Activated gamma-delta T cell treated with Interleukin-2 at 50 U/mL for 16 hours (primary cell): ENCODE data around the gene NACC2.
A peak's percentile ranks its signal among the peaks of the same experiment; 100 is the strongest.

Experiments
- DNase-seq: peaks from one replicate; pipeline ENCODE4 v3.0.0-alpha.2; 2020

NACC2 gene, protein sequence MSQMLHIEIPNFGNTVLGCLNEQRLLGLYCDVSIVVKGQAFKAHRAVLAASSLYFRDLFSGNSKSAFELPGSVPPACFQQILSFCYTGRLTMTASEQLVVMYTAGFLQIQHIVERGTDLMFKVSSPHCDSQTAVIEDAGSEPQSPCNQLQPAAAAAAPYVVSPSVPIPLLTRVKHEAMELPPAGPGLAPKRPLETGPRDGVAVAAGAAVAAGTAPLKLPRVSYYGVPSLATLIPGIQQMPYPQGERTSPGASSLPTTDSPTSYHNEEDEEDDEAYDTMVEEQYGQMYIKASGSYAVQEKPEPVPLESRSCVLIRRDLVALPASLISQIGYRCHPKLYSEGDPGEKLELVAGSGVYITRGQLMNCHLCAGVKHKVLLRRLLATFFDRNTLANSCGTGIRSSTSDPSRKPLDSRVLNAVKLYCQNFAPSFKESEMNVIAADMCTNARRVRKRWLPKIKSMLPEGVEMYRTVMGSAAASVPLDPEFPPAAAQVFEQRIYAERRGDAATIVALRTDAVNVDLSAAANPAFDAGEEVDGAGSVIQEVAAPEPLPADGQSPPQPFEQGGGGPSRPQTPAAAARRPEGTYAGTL

DNA sequence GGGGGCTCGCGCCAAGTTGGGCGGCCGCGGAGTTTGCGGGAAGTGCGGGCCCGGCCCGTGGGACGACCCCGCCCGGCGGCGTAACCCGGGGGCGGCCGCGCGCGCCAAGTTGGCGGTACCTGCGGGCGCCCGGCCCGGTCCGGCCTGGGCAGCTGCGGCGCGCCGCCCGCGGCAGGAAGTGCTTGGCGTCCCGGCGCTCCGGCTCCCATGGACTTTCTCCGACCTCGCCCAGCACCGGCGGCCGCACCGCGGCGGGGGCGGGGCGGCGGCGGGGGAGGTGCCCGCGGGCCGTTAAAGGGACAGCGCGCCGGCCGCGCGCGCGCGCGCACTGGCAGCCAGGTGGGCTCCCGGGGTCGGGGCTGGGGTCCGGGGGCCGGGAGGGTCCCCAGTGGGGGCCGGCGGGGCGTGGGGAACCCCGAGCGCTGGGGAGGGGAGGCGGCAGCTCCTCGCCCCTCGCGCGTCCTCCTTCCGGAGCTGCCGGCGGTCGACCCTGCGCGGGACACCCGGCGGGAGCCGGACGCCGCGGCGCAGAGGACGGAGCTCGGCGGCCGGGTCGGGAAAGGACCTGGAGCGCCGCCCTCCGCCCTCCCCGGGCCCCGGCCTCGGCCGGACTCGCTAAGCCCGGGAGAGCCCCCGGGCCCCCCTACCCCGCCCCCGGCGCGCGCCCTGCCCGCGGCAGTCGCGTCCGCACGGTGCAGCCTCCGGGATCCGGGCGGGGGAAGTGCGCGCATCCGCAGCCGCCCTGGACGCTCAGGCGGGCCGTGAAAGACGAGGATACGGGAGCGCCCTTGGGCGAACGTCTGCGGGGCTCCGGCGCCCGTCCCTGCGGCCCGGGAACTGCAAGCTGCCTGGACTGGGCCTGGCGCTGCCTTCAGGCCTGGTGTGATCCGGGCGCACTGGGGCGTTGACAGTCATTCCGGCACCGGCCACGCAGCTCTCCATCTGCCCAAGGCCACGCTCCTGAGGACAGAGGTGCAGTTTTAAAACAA lies at the start of gene NACC2:
TSS of gene NACC2 (minus strand) at position 220 of the 989 bp plus-strand sequence. CDS start 44,768 bp downstream, outside the sequence.
- DNase-seq = no peak

DNA sequence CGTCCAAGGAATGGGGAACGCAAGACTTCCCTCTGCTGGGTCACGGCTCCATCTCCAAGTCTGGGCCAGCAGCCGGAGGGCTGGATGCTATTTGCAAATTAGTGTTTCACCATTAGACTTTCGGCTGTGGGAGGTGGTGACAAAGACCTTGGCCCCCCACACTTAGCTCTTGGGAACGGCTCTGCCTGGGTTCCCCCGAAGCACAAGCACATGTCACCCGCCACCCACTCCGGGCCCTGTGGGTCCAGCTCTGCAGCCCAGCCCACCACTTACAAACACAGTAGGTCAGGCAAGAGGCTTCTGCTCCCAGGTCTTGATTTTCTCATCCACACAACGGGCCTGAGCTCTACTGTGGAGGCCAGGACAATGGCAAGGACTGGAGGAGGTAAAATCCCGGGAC lies 49.4 kb upstream of the NACC2 start:
- no peak for DNase-seq

DNA sequence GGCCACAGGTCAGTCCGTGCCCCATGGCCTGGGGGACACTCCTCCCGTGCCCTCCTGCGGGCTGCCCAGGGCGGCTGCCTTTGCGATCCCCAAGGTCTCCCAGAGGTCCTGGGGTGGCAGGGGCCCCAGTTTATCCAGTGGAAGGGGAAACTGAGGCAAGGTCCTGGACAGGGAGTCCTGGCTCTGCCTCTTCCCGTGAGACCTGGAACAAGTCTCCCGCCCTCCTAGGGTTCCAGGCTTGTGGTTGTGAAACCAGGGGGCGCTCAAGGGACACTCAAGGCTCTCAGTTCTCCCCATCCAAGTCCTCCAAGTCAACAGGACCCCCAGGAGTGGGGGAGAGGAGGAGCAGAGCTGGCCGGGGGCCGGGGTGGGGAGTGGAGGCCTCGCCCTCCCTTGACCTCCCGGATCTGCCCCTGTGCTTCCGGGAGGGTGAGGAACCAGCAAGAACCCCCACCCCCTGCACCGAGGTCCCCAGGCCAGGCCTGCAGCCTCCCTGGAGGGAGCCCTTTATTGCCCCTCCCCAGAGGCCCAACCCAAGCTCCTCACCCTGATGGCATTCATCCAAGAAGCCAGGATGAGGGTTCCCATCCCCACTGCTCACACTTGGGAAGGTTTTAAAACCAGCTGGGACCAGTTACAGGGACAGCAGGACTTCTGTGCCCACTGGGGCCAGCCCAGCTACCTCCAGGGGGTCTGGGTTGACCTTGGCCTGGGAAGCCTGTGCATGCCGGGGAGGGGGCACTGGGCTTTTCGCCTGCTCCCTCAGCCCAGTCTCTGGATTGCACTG lies 48.3 kb upstream of the NACC2 start:
- DNase-seq = no peak

GRCh38 chr9:136142859-136143214 lies 47.7 kb upstream of the NACC2 start:
- no peak for DNase-seq

GRCh38 chr9:136142414-136142796 lies 47.3 kb upstream of the NACC2 start:
- no peak for DNase-seq

DNA sequence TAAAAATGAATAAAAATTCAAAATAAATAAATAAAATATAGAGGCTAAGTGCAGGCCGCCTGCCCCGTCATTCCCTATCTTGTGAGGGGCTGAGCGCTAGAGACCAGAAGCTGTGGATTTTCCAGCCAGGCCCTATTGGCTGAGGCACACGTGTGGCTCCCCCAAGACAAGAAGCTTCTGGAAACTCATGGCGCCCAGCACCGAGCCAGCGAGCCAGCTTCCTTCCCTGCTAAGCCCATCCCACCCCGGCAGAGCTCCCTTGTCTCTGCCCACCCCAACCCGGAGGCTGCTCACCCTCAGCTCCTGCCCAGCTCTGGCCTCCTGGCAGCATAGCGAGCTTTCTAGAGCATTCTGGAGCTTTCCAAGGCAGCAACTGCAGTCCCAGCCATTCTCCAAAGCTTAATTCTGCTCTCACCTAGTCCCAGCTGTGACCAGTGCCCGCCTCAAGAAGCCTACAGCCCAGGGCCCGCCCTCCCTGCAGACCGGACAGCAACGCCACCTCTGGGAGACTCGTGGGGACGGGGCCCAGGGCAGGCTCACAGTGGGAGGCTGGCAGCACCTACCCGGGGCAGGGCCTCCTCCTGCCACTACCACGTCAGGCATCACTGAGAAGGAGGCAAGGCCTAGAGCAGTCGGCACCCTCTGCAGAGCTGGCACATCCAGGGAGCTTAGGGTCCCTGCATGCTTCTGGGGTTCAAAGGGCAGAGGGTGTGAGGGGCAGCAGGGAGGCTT lies 46.8 kb upstream of the NACC2 start:
- DNase-seq = no peak

GRCh38 chr9:136140966-136141365 lies 45.9 kb upstream of the NACC2 start:
- DNase-seq = no peak

GRCh38 chr9:136140046-136140445 lies 45.0 kb upstream of the NACC2 start:
- DNase-seq = no peak

- peak; percentile 38 for DNase-seq
Observed at GRCh38 chr9:136138566-136138965, 43.5 kb upstream of the NACC2 start.

DNA sequence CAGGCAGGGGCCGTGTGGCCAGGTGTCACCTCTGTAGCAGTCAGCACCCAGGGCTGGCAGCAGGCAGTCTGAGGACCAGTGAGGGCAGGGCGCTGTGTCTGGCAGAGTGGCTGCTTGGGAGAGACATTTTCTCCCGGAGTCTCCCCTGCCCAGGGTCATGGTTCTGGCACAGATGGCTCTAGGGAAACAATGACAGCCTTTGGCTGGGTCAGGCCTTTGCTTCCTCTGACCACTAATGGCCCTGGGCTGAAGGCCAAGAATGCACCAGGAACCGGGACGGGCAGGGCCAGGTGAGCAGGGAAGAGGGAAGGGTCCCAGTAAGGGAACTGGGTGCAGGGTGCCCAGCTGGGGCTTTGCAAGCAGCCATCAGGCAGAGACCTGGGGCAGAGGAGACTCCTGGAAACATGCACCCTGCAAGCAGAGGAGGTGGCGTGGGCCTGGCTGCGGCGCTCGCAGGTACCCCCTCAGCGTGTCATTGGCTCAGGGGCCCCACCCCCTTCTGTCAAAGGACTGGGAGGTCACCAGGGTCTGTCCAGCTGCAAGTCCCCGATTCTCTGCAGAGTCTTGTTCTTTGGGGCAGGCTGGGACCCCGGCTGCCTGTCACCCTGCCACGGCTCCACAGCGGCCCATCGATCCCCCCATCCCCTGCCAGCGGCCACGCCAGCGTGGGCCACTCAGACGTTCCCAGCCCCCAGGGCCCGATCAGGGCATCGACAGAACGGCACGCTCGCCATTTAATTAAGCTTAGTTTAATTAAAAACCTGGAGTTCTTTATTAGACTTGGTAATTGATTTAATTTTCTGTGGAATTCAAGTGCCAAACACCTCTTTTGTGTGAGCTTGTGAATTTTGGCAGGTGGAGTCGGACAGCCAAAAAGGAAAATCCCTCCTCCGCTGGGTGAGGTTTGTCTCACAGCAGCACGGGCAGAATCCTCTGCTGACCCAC lies 42.5 kb upstream of the NACC2 start:
- DNase-seq = no peak

DNA sequence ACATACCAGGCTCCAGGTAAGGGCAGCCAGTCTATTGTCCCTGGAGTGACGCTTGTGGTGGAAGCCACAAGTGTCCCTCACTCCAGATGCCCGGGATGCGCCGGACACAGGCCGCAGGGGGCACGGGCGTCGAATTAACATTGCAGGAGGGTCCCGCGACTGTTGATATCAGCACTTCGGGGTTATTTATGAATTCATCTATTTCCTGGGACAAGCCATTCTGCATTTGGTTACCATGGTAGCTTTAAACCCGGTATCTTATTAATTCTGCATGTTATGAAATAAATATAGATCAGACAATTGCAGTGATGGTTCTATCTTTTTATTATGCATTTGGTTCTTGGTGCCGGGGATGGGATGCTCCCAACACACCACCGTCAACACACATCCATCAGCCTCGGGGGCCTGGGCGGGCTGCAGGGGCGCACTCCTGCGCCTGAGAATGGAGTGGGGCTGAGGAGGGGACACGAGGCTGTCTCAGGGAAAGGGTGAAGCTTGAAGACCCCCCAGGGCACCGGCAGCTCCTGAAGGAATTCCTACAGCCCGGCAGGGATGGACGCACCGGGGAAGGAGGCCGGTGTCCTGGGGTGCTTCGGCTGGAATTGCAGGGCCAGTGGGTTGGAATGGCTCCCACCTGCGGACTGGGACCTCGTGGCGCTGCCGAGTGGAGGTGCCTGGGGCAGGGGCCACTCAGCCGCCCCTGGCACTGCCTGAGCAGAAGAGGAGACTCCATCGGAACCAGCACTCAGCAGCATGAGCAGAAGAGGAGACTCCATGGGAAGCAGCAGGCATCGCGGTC lies 41.2 kb upstream of the NACC2 start:
- no peak for DNase-seq

- no peak for DNase-seq
Observed at GRCh38 chr9:136135326-136136126, 40.4 kb upstream of the NACC2 start.

- DNase-seq = no peak
Observed at GRCh38 chr9:136133959-136134484, 38.9 kb upstream of the NACC2 start.

- no peak for DNase-seq
Observed at GRCh38 chr9:136133191-136133958, 38.3 kb upstream of the NACC2 start.

- no peak for DNase-seq
Observed at GRCh38 chr9:136132512-136133050, 37.5 kb upstream of the NACC2 start.

DNA sequence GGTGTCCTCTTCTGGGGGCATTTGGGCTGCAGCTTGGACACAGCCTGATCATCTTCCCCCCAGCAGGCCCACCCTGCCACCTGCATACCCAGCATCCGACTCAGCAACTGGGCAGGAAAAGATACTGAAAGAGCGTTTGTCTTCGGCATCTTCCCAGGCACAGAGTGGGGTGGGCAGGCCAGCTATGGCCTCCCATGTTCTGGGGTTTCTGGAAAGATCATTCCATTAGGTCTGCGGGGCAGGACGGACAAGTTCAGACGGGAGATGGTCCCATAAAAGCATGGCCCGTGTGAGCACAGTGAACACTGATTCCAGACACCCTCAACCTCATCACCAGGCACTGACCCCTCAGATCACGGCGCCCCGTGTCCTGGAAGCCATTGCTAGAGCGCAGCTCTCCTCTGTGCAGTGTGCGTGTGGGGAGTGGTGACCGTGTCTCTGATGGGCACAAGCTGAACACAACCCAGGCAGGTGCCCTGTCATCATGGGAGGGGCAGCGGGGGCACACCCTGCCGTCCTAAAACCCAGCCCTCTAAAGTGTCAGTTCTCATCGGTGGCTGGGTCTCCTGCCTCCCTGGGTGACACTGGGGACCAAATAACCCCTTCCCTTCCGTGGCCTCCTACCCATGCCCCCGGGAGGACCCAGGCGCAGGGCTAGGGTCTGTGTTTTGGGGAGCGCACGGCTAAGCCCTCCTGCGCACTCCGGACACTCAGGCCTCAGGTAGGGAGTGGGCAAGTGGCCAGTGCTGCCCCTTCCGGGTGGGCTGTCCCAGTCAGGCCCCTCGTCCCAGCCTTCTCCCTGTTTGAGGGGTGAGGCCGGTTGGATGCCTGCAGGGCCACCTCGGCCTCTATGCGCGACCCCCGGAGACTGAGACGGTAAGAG lies 36.8 kb upstream of the NACC2 start:
- no peak for DNase-seq

GRCh38 chr9:136129176-136129575 lies 34.1 kb upstream of the NACC2 start:
- DNase-seq = no peak
